Measurements from ENCODE around the gene USP15. TPM values are rescaled to one million over a fixed set of nuclear protein-coding genes. Genes with fewer than 3 reads are reported as not detected.

The USP15 gene
- total and polyA plus RNA-seq, 2 donors (not counting 3 experiments of a cell fraction or from before 2014, with no cell fraction given): 20.0 to 61.8 TPM

DNA sequence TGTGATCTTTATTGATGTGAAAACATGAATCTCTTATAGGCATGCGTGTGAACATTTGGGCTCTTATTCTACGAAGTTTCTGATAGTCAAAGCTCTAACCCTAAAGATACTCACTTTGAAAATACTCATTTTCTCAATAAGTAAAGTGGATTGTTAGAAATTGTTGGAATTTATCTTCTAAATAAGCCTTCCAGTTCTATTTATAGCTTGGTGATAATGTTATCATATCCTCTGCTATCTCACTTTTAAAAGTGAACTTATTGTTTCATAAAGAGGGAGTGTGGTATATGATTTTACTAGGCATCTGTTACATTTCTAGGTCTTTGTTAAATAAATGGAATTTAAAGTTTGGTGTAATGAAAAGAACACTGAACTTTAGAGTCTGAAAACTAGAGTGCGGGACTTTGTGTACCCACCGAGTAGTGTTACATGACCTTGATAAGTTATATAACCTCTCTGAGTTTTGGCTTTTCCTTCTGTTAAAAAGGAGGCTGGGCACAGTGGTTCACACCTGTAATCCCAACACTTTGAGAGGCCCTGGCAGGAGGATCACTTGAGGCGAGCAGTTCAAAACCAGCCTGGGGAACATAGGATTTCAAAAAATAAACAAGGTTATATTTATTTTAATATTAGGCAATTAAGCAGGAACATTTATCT, 13.6 kb downstream of the USP15 start:
- ChIA-PET CTCF (interaction anchor here (0.7 to 1.3 kb wide), 3 partner anchors 14 to 994 kb away, joined by 3 read pairs; partner anchors contain the start of gene USP15), POLR2A (interaction anchor here (0.7 kb wide), 1 partner anchor 11 kb away, joined by 5 read pairs; no protein-coding TSS in a partner anchor)
- BruUV-seq (replicated peaks): no TSS peak
- DNase-seq (ENCODE audit: low read depth, low spot score) (no peak), FAIRE-seq (no peak)
- Histone ChIP-seq H3K27me3 (ENCODE audit: control insufficient read depth in 2 of 2, insufficient read depth in 2 of 2, low read length in 2 of 2) (no peaks in the 10 kb centered on the region), H3K27ac (ENCODE audit: insufficient read depth, low read depth, low read length) (no peak overlapping the region), H4K20me1 (replicated peaks; ENCODE audit: control insufficient read depth, extremely low read depth, insufficient read depth, low read length) (peaks cover 21% of the 10 kb centered on the region), H2AFZ (ENCODE audit: low read depth, low read length) (no peak overlapping the region), H3K79me2 (ENCODE audit: control insufficient read depth, insufficient read depth, low read length) (peaks cover 99% of the 10 kb centered on the region), H3K36me3 (ENCODE audit: control insufficient read depth in 2 of 2, extremely low read depth in 1 of 2, insufficient read depth in 2 of 2, low read length in 2 of 2) (no peaks in the 10 kb centered on the region), H3K4me1 (ENCODE audit: control insufficient read depth, extremely low read depth, insufficient read depth, low read length) (peaks cover 6% of the 10 kb centered on the region), H3K9me1 (replicated peaks; ENCODE audit: control insufficient read depth, extremely low read depth, insufficient read depth, low read length) (no peaks in the 10 kb centered on the region), H3K9ac (replicated peaks; ENCODE audit: extremely low read depth, insufficient read depth, low read length) (no peak overlapping the region), H3K4me3 (replicated peaks in 1 of 3; ENCODE audit: insufficient read depth in 1 of 3, low read depth in 1 of 3, low read length in 3 of 3) (no peak overlapping the region), H3K9me3 (replicated peaks; ENCODE audit: control insufficient read depth, insufficient read depth, low read length) (no peaks in the 10 kb centered on the region), H3K4me2 (ENCODE audit: insufficient read depth, low read length) (no peak overlapping the region)
- TF ChIP-seq MYC (IDR thresholded peaks at IDR 0.05; ENCODE audit: low read depth, low read length) (no peak), POLR2AphosphoS5 (IDR thresholded peaks at IDR 0.05; ENCODE audit: insufficient read depth, low read depth, low read length) (no peak), GATA2 (IDR thresholded peaks at IDR 0.05; ENCODE audit: insufficient read depth, insufficient read length, low read depth, low read length) (no peak), JUN (IDR thresholded peaks at IDR 0.05; ENCODE audit: borderline replicate concordance, insufficient read depth, insufficient read length, low read depth) (no peak), FOS (IDR thresholded peaks at IDR 0.05; ENCODE audit: borderline replicate concordance, insufficient read depth, low read length) (no peak), EZH2 (IDR thresholded peaks at IDR 0.05; ENCODE audit: borderline replicate concordance, low read depth, low read length, severe bottlenecking) (no peak), POLR2A (IDR thresholded peaks at IDR 0.05; ENCODE audit: low read depth, low read length) (no peak)
- TF ChIP-seq, protein P1, sequence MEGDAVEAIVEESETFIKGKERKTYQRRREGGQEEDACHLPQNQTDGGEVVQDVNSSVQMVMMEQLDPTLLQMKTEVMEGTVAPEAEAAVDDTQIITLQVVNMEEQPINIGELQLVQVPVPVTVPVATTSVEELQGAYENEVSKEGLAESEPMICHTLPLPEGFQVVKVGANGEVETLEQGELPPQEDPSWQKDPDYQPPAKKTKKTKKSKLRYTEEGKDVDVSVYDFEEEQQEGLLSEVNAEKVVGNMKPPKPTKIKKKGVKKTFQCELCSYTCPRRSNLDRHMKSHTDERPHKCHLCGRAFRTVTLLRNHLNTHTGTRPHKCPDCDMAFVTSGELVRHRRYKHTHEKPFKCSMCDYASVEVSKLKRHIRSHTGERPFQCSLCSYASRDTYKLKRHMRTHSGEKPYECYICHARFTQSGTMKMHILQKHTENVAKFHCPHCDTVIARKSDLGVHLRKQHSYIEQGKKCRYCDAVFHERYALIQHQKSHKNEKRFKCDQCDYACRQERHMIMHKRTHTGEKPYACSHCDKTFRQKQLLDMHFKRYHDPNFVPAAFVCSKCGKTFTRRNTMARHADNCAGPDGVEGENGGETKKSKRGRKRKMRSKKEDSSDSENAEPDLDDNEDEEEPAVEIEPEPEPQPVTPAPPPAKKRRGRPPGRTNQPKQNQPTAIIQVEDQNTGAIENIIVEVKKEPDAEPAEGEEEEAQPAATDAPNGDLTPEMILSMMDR (IDR thresholded peaks at IDR 0.05; ENCODE audit: extremely low read depth in 1 of 2, insufficient read depth in 1 of 2, low read depth in 1 of 2, low read length in 2 of 2): no peak
- TF ChIP-seq, protein P2, sequence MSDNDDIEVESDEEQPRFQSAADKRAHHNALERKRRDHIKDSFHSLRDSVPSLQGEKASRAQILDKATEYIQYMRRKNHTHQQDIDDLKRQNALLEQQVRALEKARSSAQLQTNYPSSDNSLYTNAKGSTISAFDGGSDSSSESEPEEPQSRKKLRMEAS (IDR thresholded peaks at IDR 0.05; ENCODE audit: insufficient read depth, insufficient read length): no peak
- intact Hi-C loops (cut with micrococcal nuclease): no loop called here
- dilution Hi-C loops (cut with MboI; ENCODE audit: extremely low pct_ligation_motif_present, low sequenced_read_pairs): no loop called here

Measured in endothelial cell of umbilical vein (primary cell).